K562 (cell line): ENCODE results near the gene EPN3. TPM values are rescaled to one million over a fixed set of nuclear protein-coding genes. Genes with fewer than 3 reads are reported as not detected.

ENCODE experiments used
- HNRNPL ChIP-seq: fragments of 200-400 bp; formaldehyde crosslinking; IDR thresholded peaks from 2 replicates; pipeline ENCODE4 v1.6.1; 2017; ENCODE audit warnings: low read depth, mild to moderate bottlenecking, low read length
- ILF3 ChIP-seq: fragments of 450-650 bp; IDR thresholded peaks from 2 replicates; pipeline ENCODE4 v1.6.1; 2018; ENCODE audit warnings: antibody characterized with exemption, mild to moderate bottlenecking, moderate library complexity, borderline replicate concordance
- MED1 ChIP-seq: sonication (generic); formaldehyde crosslinking; IDR thresholded peaks from 2 replicates; pipeline ENCODE4 v1.8.1; 2023; ENCODE audit warnings: missing genetic modification reagents, borderline replicate concordance
- NCOA2 ChIP-seq, 2 experiments: fragments of 450-650 bp; IDR thresholded peaks; 2 replicates each; pipeline ENCODE4 v1.6.1; 2018; ENCODE audit warnings: mild to moderate bottlenecking in 2 of 2, moderate library complexity in 1 of 2; ENCODE audit not compliant: partially characterized antibody in 2 of 2
- NONO ChIP-seq, 2 experiments: fragments of 200-400 bp in 1 of 2; fragments of 450-650 bp in 1 of 2; formaldehyde crosslinking in 1 of 2; IDR thresholded peaks; 2 replicates each; pipeline ENCODE4 v1.6.1; 2017; ENCODE audit warnings: low read depth in 2 of 2, mild to moderate bottlenecking in 2 of 2, moderate library complexity in 2 of 2, low read length in 1 of 2
- SRSF1 ChIP-seq: fragments of 200-400 bp; formaldehyde crosslinking; IDR thresholded peaks from 2 replicates; pipeline ENCODE4 v1.6.1; 2017; ENCODE audit warnings: mild to moderate bottlenecking, low read depth, low read length, moderate library complexity
- ZNF224 ChIP-seq: sonication (generic); formaldehyde crosslinking; IDR thresholded peaks from 2 replicates; pipeline ENCODE4 v1.8.0; 2022; ENCODE audit warnings: mild to moderate bottlenecking, missing genetic modification reagents
- polyA plus RNA-seq, 8 experiments: library from polyadenylated mRNA; depleted of rRNA in 4 of 8; stranded (reverse) in 5 of 8; unstranded in 3 of 8; fragments of >200 nt; fragmentation: Nextera tagmentation in 2 of 8; fragmentation: Illumina TruSeq in 1 of 8; extraction: Ambion mirVana in 2 of 8; extraction: Trizol in 1 of 8; gene quantifications; 2 replicates each; pipeline versions ENCODE4 v1.2.1 to v1.2.3, GENCODE V29; 2011 to 2014; ENCODE audit warnings: inconsistent platforms in 1 of 8, missing spikeins in 1 of 8
- total RNA-seq, 7 experiments: library from RNA; depleted of rRNA in 6 of 7; stranded (reverse); fragments of >200 nt in 6 of 7; fragmentation: Illumina TruSeq in 2 of 7; extraction: Trizol in 2 of 7; gene quantifications; 2 replicates each; pipeline versions ENCODE4 v1.2.1 to v1.2.3, GENCODE V29; 2011 to 2021; ENCODE audit warnings: low replicate concordance in 1 of 7
- TF ChIP-seq, protein P1 (sequence below): fragments of 250-450 bp; sonication (Bioruptor Pico); IDR thresholded peaks from 2 replicates; pipeline ENCODE4 v1.5.0; 2020; ENCODE audit warnings: mild to moderate bottlenecking
- TF ChIP-seq, protein P2 (sequence below): fragments of 450-650 bp; IDR thresholded peaks from 2 replicates; pipeline ENCODE4 v1.6.1; 2018; ENCODE audit not compliant: partially characterized antibody
- TF ChIP-seq, protein P3 (sequence below), 3 experiments: IDR thresholded peaks in 2 of 3; conservative IDR thresholded peaks in 1 of 3; 2 replicates each; pipeline ENCODE4 v1.5.1; 2011 to 2012; ENCODE audit warnings: low read length in 3 of 3, mild to moderate bottlenecking in 3 of 3, control low read depth in 2 of 3, improper control_type of control experiment in 1 of 3, inconsistent platforms in 1 of 3, low read depth in 1 of 3, mixed read lengths in 1 of 3, moderate library complexity in 1 of 3; ENCODE audit not compliant: insufficient read depth in 2 of 3
- TF ChIP-seq, protein P4 (sequence below): fragments of 250-450 bp; sonication (Bioruptor Pico); IDR thresholded peaks from 2 replicates; pipeline ENCODE4 v1.4.0; 2020; ENCODE audit warnings: mild to moderate bottlenecking, moderate library complexity
- TF ChIP-seq, protein P5 (sequence below): sonication (generic); formaldehyde crosslinking; IDR thresholded peaks from 2 replicates; pipeline ENCODE4 v1.8.1; 2023; ENCODE audit warnings: missing genetic modification reagents, mild to moderate bottlenecking, borderline replicate concordance

The EPN3 gene
- total and polyA plus RNA-seq, 9 of the 15 experiments (the other 6 are each of a cell fraction or from before 2014, with no cell fraction given) = 0.16 TPM; not detected in 8

DNA sequence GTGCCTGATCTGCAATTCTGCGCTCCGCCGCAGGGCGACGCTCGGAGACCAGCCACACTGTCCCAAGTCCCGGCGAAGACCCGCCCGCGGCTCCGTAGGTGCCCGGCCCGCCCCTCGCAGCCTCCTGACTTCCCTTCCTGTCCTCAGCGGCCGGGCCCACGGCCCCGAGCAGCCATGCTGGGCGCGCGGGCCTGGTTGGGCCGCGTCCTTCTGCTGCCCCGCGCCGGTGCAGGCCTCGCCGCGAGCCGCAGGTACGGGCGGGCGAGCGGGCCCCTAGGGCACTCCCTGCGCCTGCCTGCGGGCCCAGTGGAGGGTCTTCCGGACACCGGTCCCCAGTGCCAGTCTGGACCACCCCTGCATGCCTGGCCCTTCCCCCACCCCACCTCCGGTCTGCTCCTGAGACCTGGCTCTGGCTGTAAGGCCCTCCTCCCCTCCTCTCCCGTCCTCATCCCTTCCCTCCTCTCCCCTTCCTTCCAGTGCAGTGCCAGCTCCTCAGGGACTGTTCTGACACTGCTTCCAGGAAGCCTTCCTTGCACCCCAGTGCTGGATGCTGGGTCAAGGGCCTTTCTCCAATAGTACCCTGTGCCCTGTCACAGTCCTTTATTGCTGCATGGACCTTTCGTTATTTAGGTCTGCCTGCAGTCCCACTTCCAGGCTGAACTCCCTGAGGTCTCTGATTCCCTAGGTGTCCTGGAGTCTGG is 14.7 kb downstream of the EPN3 start, which contains the start of gene SPATA20 (continued):
- TF ChIP-seq, protein P1, sequence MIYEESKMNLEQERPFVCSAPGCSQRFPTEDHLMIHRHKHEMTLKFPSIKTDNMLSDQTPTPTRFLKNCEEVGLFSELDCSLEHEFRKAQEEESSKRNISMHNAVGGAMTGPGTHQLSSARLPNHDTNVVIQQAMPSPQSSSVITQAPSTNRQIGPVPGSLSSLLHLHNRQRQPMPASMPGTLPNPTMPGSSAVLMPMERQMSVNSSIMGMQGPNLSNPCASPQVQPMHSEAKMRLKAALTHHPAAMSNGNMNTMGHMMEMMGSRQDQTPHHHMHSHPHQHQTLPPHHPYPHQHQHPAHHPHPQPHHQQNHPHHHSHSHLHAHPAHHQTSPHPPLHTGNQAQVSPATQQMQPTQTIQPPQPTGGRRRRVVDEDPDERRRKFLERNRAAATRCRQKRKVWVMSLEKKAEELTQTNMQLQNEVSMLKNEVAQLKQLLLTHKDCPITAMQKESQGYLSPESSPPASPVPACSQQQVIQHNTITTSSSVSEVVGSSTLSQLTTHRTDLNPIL (CRISPR knock-in tag) = no peak
- TF ChIP-seq, protein P2, sequence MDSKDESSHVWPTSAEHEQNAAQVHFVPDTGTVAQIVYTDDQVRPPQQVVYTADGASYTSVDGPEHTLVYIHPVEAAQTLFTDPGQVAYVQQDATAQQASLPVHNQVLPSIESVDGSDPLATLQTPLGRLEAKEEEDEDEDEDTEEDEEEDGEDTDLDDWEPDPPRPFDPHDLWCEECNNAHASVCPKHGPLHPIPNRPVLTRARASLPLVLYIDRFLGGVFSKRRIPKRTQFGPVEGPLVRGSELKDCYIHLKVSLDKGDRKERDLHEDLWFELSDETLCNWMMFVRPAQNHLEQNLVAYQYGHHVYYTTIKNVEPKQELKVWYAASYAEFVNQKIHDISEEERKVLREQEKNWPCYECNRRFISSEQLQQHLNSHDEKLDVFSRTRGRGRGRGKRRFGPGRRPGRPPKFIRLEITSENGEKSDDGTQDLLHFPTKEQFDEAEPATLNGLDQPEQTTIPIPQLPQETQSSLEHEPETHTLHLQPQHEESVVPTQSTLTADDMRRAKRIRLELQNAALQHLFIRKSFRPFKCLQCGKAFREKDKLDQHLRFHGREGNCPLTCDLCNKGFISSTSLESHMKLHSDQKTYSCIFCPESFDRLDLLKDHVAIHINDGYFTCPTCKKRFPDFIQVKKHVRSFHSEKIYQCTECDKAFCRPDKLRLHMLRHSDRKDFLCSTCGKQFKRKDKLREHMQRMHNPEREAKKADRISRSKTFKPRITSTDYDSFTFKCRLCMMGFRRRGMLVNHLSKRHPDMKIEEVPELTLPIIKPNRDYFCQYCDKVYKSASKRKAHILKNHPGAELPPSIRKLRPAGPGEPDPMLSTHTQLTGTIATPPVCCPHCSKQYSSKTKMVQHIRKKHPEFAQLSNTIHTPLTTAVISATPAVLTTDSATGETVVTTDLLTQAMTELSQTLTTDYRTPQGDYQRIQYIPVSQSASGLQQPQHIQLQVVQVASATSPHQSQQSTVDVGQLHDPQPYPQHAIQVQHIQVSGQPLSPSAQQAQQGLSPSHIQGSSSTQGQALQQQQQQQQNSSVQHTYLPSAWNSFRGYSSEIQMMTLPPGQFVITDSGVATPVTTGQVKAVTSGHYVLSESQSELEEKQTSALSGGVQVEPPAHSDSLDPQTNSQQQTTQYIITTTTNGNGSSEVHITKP = no peak
- TF ChIP-seq SRSF1 (no peak), NONO (IDR thresholded peaks at IDR 0.05; ENCODE audit: low read depth in 2 of 2, low read length in 1 of 2) (peak in 1 of 2 experiments; percentile 51; a peak in 1 of 4 replicates), ZNF224 (no peak), HNRNPL (no peak), NCOA2 (IDR thresholded peaks at IDR 0.05; ENCODE audit: partially characterized antibody in 2 of 2) (no peak), ILF3 (no peak), MED1 (CRISPR knock-in tag) (no peak)
- TF ChIP-seq, protein P3, sequence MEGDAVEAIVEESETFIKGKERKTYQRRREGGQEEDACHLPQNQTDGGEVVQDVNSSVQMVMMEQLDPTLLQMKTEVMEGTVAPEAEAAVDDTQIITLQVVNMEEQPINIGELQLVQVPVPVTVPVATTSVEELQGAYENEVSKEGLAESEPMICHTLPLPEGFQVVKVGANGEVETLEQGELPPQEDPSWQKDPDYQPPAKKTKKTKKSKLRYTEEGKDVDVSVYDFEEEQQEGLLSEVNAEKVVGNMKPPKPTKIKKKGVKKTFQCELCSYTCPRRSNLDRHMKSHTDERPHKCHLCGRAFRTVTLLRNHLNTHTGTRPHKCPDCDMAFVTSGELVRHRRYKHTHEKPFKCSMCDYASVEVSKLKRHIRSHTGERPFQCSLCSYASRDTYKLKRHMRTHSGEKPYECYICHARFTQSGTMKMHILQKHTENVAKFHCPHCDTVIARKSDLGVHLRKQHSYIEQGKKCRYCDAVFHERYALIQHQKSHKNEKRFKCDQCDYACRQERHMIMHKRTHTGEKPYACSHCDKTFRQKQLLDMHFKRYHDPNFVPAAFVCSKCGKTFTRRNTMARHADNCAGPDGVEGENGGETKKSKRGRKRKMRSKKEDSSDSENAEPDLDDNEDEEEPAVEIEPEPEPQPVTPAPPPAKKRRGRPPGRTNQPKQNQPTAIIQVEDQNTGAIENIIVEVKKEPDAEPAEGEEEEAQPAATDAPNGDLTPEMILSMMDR (IDR thresholded peaks at IDR 0.05 in 2 of 3, conservative IDR thresholded peaks at IDR 0.05 in 1 of 3; ENCODE audit: insufficient read depth in 2 of 3, low read depth in 1 of 3, low read length in 3 of 3) = peak; percentile 95 to 97 (median 95)
- TF ChIP-seq, protein P4, sequence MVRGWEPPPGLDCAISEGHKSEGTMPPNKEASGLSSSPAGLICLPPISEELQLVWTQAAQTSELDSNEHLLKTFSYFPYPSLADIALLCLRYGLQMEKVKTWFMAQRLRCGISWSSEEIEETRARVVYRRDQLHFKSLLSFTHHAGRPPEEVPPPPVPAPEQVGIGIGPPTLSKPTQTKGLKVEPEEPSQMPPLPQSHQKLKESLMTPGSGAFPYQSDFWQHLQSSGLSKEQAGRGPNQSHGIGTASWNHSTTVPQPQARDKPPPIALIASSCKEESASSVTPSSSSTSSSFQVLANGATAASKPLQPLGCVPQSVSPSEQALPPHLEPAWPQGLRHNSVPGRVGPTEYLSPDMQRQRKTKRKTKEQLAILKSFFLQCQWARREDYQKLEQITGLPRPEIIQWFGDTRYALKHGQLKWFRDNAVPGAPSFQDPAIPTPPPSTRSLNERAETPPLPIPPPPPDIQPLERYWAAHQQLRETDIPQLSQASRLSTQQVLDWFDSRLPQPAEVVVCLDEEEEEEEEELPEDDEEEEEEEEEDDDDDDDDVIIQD (CRISPR knock-in tag) = no peak
- TF ChIP-seq, protein P5, sequence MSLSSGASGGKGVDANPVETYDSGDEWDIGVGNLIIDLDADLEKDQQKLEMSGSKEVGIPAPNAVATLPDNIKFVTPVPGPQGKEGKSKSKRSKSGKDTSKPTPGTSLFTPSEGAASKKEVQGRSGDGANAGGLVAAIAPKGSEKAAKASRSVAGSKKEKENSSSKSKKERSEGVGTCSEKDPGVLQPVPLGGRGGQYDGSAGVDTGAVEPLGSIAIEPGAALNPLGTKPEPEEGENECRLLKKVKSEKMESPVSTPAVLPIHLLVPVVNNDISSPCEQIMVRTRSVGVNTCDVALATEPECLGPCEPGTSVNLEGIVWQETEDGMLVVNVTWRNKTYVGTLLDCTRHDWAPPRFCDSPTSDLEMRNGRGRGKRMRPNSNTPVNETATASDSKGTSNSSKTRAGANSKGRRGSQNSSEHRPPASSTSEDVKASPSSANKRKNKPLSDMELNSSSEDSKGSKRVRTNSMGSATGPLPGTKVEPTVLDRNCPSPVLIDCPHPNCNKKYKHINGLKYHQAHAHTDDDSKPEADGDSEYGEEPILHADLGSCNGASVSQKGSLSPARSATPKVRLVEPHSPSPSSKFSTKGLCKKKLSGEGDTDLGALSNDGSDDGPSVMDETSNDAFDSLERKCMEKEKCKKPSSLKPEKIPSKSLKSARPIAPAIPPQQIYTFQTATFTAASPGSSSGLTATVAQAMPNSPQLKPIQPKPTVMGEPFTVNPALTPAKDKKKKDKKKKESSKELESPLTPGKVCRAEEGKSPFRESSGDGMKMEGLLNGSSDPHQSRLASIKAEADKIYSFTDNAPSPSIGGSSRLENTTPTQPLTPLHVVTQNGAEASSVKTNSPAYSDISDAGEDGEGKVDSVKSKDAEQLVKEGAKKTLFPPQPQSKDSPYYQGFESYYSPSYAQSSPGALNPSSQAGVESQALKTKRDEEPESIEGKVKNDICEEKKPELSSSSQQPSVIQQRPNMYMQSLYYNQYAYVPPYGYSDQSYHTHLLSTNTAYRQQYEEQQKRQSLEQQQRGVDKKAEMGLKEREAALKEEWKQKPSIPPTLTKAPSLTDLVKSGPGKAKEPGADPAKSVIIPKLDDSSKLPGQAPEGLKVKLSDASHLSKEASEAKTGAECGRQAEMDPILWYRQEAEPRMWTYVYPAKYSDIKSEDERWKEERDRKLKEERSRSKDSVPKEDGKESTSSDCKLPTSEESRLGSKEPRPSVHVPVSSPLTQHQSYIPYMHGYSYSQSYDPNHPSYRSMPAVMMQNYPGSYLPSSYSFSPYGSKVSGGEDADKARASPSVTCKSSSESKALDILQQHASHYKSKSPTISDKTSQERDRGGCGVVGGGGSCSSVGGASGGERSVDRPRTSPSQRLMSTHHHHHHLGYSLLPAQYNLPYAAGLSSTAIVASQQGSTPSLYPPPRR = no peak
